B cell (primary cell): Measurements from ENCODE around the gene TMEM131. TPM values are rescaled to one million over a fixed set of nuclear protein-coding genes. Genes with fewer than 3 reads are reported as not detected.
A peak's percentile ranks its signal among the peaks of the same experiment; 100 is the strongest.

Experiments used
- ATAC-seq: fragments of 200-7000 bp; cut with Tn5 transposase; one replicate; pipeline ENCODE4 v1.10.0; 2021; ENCODE audit warnings: low read depth, mild to moderate bottlenecking, moderate number of reproducible peaks, moderate library complexity
- CTCF ChIA-PET: fragments of 350-600 bp; sonication (Branson Sonifier 250); formaldehyde crosslinking; loops from one replicate; lab custom pipeline; 2021; ENCODE audit warnings: antibody characterized with exemption, inconsistent platforms; lab: Charles Lee
- POLR2A ChIA-PET: fragments of 350-600 bp; sonication (Branson Sonifier 250); formaldehyde crosslinking; loops from one replicate; lab custom pipeline; 2021; ENCODE audit warnings: antibody characterized with exemption; lab: Charles Lee
- DNase-seq: peaks from one replicate; pipeline ENCODE4 v3.0.0; 2013
- H2AFZ ChIP-seq: 2 replicates; pipeline ENCODE4 v1.6.1; 2012; ENCODE audit warnings: mild to moderate bottlenecking, low read depth, low read length; ENCODE audit not compliant: insufficient read depth, poor library complexity, severe bottlenecking
- H3K27ac ChIP-seq, 2 donors: 1 replicate in 1 of 2; 2 replicates in 1 of 2; pipeline ENCODE4 v1.5.1; 2012 to 2013; ENCODE audit warnings: low read length in 2 of 2, mild to moderate bottlenecking in 2 of 2, moderate library complexity in 1 of 2
- H3K27me3 ChIP-seq, 4 experiments: fragments of 200-600 bp in 1 of 4; sonication (generic) in 1 of 4; replicated peaks in 1 of 4; 1 replicate in 2 of 4; 2 replicates in 2 of 4; pipeline versions ENCODE4 v1.6.1 to v1.7.0; 2013 to 2016; ENCODE audit warnings: low read length in 3 of 4, mild to moderate bottlenecking in 2 of 4, mixed read lengths in 1 of 4, moderate library complexity in 1 of 4; ENCODE audit not compliant: insufficient read depth in 4 of 4, control insufficient read depth in 3 of 4; ENCODE audit errors: control extremely low read depth in 1 of 4
- H3K36me3 ChIP-seq, 2 experiments: replicated peaks in 1 of 2; 1 replicate in 1 of 2; 2 replicates in 1 of 2; pipeline versions ENCODE4 v1.6.1 to v1.7.1; 2013; ENCODE audit warnings: low read length in 1 of 2; ENCODE audit not compliant: insufficient read depth in 2 of 2, control insufficient read depth in 1 of 2; ENCODE audit errors: control extremely low read depth in 1 of 2, extremely low read depth in 1 of 2
- H3K4me1 ChIP-seq, 2 donors: fragments of 200-600 bp in 1 of 2; sonication (generic) in 1 of 2; 1 replicate in 1 of 2; 2 replicates in 1 of 2; pipeline versions ENCODE4 v1.5.1 to v1.6.1; 2013 to 2017; ENCODE audit warnings: low read length in 2 of 2; ENCODE audit not compliant: control insufficient read depth in 2 of 2, insufficient read depth in 2 of 2
- H3K4me2 ChIP-seq: replicated peaks from 2 replicates; pipeline ENCODE3; 2012; ENCODE audit warnings: mild to moderate bottlenecking, low read depth, low read length; ENCODE audit not compliant: poor library complexity, severe bottlenecking
- H3K4me3 ChIP-seq, 5 experiments: fragments of 200-600 bp in 1 of 5; sonication (generic) in 1 of 5; 1 replicate in 3 of 5; 2 replicates in 2 of 5; pipeline versions ENCODE4 v1.5.1 to v1.7.0; 2011 to 2016; ENCODE audit warnings: low read length in 4 of 5, mild to moderate bottlenecking in 4 of 5, low read depth in 2 of 5, control low read depth in 1 of 5, moderate library complexity in 1 of 5; ENCODE audit not compliant: insufficient read depth in 1 of 5; ENCODE audit errors: control extremely low read depth in 1 of 5, extremely low read depth in 1 of 5
- H3K79me2 ChIP-seq: fragments of 200-600 bp; sonication (generic); one replicate; pipeline ENCODE4 v1.6.0; 2016; ENCODE audit warnings: low read length; ENCODE audit not compliant: control insufficient read depth, insufficient read depth
- H3K9ac ChIP-seq: fragments of 200-600 bp; sonication (generic); 2 replicates; pipeline ENCODE4 v1.6.1; 2017; ENCODE audit warnings: mild to moderate bottlenecking, low read length, moderate library complexity
- H3K9me3 ChIP-seq, 3 donors: one replicate each; pipeline versions ENCODE4 v1.6.1 to v1.7.1; 2013; ENCODE audit warnings: low read length in 2 of 3; ENCODE audit not compliant: control insufficient read depth in 2 of 3, insufficient read depth in 1 of 3; ENCODE audit errors: control extremely low read depth in 1 of 3
- H4K20me1 ChIP-seq: 2 replicates; pipeline ENCODE4 v1.6.0; 2012; ENCODE audit warnings: mild to moderate bottlenecking, low read length; ENCODE audit not compliant: insufficient read depth, control insufficient read depth, poor library complexity, severe bottlenecking
- H3K27ac Mint-ChIP-seq: one replicate; pipeline ENCODE4 v1.8.0; 2021; ENCODE audit warnings: mixed read lengths
- H3K27me3 Mint-ChIP-seq: one replicate; pipeline ENCODE4 v1.8.0; 2021; ENCODE audit warnings: mixed read lengths
- H3K4me1 Mint-ChIP-seq: one replicate; pipeline ENCODE4 v1.8.0; 2021; ENCODE audit warnings: mixed read lengths
- H3K4me3 Mint-ChIP-seq: one replicate; pipeline ENCODE4 v1.8.0; 2021; ENCODE audit warnings: mixed read lengths
- H3K9me3 Mint-ChIP-seq: one replicate; pipeline ENCODE4 v1.8.0; 2022; ENCODE audit warnings: mixed read lengths; ENCODE audit not compliant: insufficient read depth
- EZH2 ChIP-seq: IDR thresholded peaks from 2 replicates; pipeline ENCODE4 v1.6.1; 2012; ENCODE audit warnings: borderline replicate concordance, low read depth, mild to moderate bottlenecking, moderate library complexity, low read length; ENCODE audit not compliant: insufficient read depth, poor library complexity, severe bottlenecking
- WGBS: methylation state at CpG from one replicate; pipeline ENCODE4 v1.1.5; 2013; ENCODE audit warnings: missing lambda C conversion rate; ENCODE audit not compliant: insufficient coverage; 5-methylcytosine and 5-hydroxymethylcytosine counted together
- intact Hi-C: fragments of 100-400 bp; cut with micrococcal nuclease; formaldehyde crosslinking; loops from one replicate; pipeline ENCODE4 v1.10.0; 2022
- polyA plus RNA-seq: library from polyadenylated mRNA; depleted of rRNA; stranded (reverse); fragments of >200 nt; gene quantifications from 2 replicates; pipeline ENCODE4 v1.2.3, GENCODE V29; 2012
- total RNA-seq, 2 donors: library from RNA; stranded (reverse); fragments of 120-200 nt in 1 of 2; gene quantifications; 1 replicate in 1 of 2; 2 replicates in 1 of 2; pipeline versions ENCODE4 v1.2.3 to v1.2.4, GENCODE V29; 2013 to 2022
- TF ChIP-seq, protein P1 (sequence below): fragments of 200-600 bp; IDR thresholded peaks from one replicate; pipeline ENCODE4 v1.8.0; 2022; ENCODE audit warnings: antibody characterized with exemption, mild to moderate bottlenecking

Gene TMEM131
- total and polyA plus RNA-seq, 2 donors (not counting 1 experiment from before 2014, with no cell fraction given): 24.3 to 101 TPM

DNA sequence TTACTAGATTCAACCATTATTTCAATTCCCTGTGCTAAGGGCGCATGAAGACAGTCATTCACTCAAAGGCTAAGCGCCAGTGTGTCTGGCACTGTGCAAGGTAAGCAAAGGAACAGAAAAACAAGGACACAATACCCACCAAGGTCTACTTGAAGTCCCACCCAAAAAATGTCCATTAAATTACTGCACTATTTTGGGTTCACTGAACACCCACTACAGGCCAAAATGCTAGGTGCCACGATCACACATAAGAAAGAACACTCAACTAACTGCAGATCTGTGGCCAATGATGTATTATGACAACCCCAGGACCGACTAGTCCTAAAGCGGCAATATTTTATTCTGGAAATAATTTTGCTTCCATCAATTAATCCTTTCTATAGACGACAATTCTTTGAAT is 1.8 kb downstream of the TMEM131 start:
- peaks cover 46 to 51% of the 10 kb centered on the region in 2 donors for H3K4me1 ChIP-seq
- POLR2A ChIA-PET: no interaction called here
- CTCF ChIA-PET: no interaction called here
- H3K36me3 ChIP-seq: no peaks in the 10 kb centered on the region
- H3K4me2 ChIP-seq: peak overlapping the region; percentile 92
- TF ChIP-seq, protein P1, sequence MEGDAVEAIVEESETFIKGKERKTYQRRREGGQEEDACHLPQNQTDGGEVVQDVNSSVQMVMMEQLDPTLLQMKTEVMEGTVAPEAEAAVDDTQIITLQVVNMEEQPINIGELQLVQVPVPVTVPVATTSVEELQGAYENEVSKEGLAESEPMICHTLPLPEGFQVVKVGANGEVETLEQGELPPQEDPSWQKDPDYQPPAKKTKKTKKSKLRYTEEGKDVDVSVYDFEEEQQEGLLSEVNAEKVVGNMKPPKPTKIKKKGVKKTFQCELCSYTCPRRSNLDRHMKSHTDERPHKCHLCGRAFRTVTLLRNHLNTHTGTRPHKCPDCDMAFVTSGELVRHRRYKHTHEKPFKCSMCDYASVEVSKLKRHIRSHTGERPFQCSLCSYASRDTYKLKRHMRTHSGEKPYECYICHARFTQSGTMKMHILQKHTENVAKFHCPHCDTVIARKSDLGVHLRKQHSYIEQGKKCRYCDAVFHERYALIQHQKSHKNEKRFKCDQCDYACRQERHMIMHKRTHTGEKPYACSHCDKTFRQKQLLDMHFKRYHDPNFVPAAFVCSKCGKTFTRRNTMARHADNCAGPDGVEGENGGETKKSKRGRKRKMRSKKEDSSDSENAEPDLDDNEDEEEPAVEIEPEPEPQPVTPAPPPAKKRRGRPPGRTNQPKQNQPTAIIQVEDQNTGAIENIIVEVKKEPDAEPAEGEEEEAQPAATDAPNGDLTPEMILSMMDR: no peak
- TF ChIP-seq EZH2: no peak
- H3K9ac ChIP-seq: peak overlapping the region; percentile 96
- Mint-ChIP-seq H3K27ac (peak overlapping the region; percentile 94), H3K4me3 (peak overlapping the region; percentile 93), H3K9me3 (no peaks in the 10 kb centered on the region), H3K27me3 (no peaks in the 10 kb centered on the region), H3K4me1 (peaks cover 53% of the 10 kb centered on the region)
- peaks cover 76% of the 10 kb centered on the region for H3K79me2 ChIP-seq
- H3K4me3 ChIP-seq: peak overlapping the region; percentile 63 to 89 (median 82)
- WGBS: 54% methylated on average over 3 of the region's 6 CpGs
- H3K9me3 ChIP-seq: no peaks in the 10 kb centered on the region
- DNase-seq: no peak
- H4K20me1 ChIP-seq: peaks cover 35% of the 10 kb centered on the region
- no peaks in the 10 kb centered on the region for H3K27me3 ChIP-seq
- ATAC-seq: no peak
- H3K27ac ChIP-seq: peak overlapping the region; percentile 82 to 93
- intact Hi-C loops: loop anchor here (2.0 to 5.0 kb wide), 2 partner anchors 42 to 83 kb away; no protein-coding TSS in a partner anchor
- H2AFZ ChIP-seq: no peak overlapping the region
